Pancreas (tissue), 10 donors: ENCODE measurements around the gene TSPEAR. TPM values are rescaled to one million over a fixed set of nuclear protein-coding genes. Genes with fewer than 3 reads are reported as not detected.

Source experiments
- ATAC-seq, 4 donors: fragments of 200-7000 bp; cut with Tn5 transposase; one replicate each; pipeline versions ENCODE4 v1.8.0 to v1.9.1; 2020; ENCODE audit warnings: mild to moderate bottlenecking in 4 of 4, moderate library complexity in 4 of 4
- DNase-seq, 6 donors: peaks; one replicate each; pipeline ENCODE4 v3.0.0-alpha.2; 2020
- FAIRE-seq: peaks from 2 replicates; lab custom pipeline; 2012; peaks lifted over from hg19 to GRCh38; lab: Jason Lieb, UNC
- H3K27ac ChIP-seq, 4 donors: fragments of 200-600 bp; sonication (generic); 1 replicate in 3 of 4; 2 replicates in 1 of 4; pipeline versions ENCODE4 v1.5.0 to v1.8.0; 2020
- H3K27me3 ChIP-seq, 4 donors: fragments of 200-600 bp; one replicate each; pipeline ENCODE4 v1.8.0; 2021
- H3K36me3 ChIP-seq, 3 donors: fragments of 200-600 bp; sonication (generic) in 1 of 3; one replicate each; pipeline versions ENCODE4 v1.5.0 to v1.8.0; 2020 to 2021
- H3K4me1 ChIP-seq, 3 donors: fragments of 200-600 bp; one replicate each; pipeline ENCODE4 v1.8.0; 2021
- H3K4me3 ChIP-seq, 4 donors: fragments of 200-600 bp; sonication (generic) in 2 of 4; one replicate each; pipeline versions ENCODE4 v1.5.0 to v1.8.0; 2020 to 2021
- H3K9me3 ChIP-seq, 4 donors: fragments of 200-600 bp; one replicate each; pipeline ENCODE4 v1.8.0; 2021
- CTCF ChIP-seq, 4 donors: fragments of 200-600 bp; sonication (generic) in 3 of 4; IDR thresholded peaks; one replicate each; pipeline versions ENCODE4 v1.5.0 to v1.8.0; 2021; ENCODE audit warnings: antibody characterized with exemption in 4 of 4
- WGBS, 2 donors: extraction: QIAGEN DNeasy Blood & Tissue Kit; methylation state at CpG; one replicate each; pipeline ENCODE4 v1.1.7; 2013; 5-methylcytosine and 5-hydroxymethylcytosine counted together
- intact Hi-C, 3 donors: fragments of 100-400 bp; cut with DNase I; formaldehyde crosslinking; loops; one replicate each; pipeline versions ENCODE4 v1.11.1 to v1.14.2; 2022
- polyA plus RNA-seq, 2 donors: library from polyadenylated mRNA; stranded (reverse); fragments of 200-250 nt; gene quantifications; one replicate each; pipeline ENCODE4 v1.2.3, GENCODE V29; 2013
- total RNA-seq, 6 donors: library from RNA; stranded (reverse); fragmentation: NEBNext Ultra II Directional in 4 of 6; extraction: Animal tissue kit (Norgen Biotek cat#: 25700) in 4 of 6; gene quantifications; one replicate each; pipeline versions ENCODE4 v1.2.1 to v1.2.4, GENCODE V29; 2021 to 2023
- donor health status: healthy with polysubstance abuse.
- donor health status: DM: no; HTN: no; CAD: no; lungs with moderate emphysema.
- donor health status: DM: no; HTN: no; CAD: no.
- donor health status: control.
- donor health status: control.
- donor health status: Bipolar disorder and iron deficiency.
- donor health status: DM: yes; HTN: yes; CAD: no.
- donor health status: DM: no; HTN: no; CAD: no.
- donor health status: DM: no; HTN: no; CAD: no.
- donor health status: DM: yes; HTN: yes; CAD: no.

Gene TSPEAR
- total and polyA plus RNA-seq, 8 donors = 0.05 to 1.4 (median 0.25) TPM; not detected in 1

GRCh38 chr21:44614961-44615391, 96.4 kb downstream of the TSPEAR start:
- H3K27ac ChIP-seq = no peak overlapping the region
- intact Hi-C loops = no loop called here
- no peak overlapping the region for H3K4me3 ChIP-seq
- no peaks in the 10 kb centered on the region for H3K4me1 ChIP-seq
- no peak for TF ChIP-seq CTCF (IDR thresholded peaks at IDR 0.05)
- FAIRE-seq (no peak), ATAC-seq (no peak), DNase-seq (no peak)
- WGBS, 2 donors = 73 to 81% methylated on average over 28 of the region's 28 CpGs
- H3K9me3 ChIP-seq = no peaks in the 10 kb centered on the region
- no peaks in the 10 kb centered on the region for H3K36me3 ChIP-seq
- no peaks in the 10 kb centered on the region for H3K27me3 ChIP-seq

DNA sequence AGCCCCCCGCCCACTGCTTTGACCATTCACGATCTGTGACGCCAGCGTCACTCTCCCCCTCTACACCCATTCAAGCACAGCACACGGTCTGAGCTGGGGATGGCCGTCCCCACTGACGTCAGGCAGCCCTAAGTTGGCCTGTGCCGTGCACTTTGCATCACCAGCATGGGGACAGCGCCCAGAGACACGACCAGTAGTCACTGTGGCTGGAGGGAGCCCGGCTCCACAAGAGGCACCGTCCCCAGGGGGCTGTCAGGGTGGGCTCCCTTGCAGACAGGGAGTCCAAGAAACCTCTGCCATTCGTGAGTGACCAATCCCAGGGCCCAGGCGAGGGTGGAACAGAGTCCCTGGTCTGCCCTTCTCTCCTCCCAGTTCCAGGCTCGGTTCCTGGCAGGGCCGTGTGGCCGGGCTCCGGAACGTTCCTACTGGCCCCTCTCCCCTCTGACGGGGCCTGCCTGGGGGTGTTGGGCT, 97.2 kb downstream of the TSPEAR start:
- Histone ChIP-seq H3K4me1 (no peaks in the 10 kb centered on the region), H3K9me3 (no peaks in the 10 kb centered on the region), H3K36me3 (no peaks in the 10 kb centered on the region), H3K27ac (no peak overlapping the region), H3K4me3 (no peak overlapping the region), H3K27me3 (no peaks in the 10 kb centered on the region)
- DNase-seq (peak in 1 of 6 donors; percentile 51), FAIRE-seq (no peak), ATAC-seq (no peak)
- intact Hi-C loops = no loop called here
- no peak for TF ChIP-seq CTCF (IDR thresholded peaks at IDR 0.05)
- 51 to 70% methylated on average over 20 of the region's 20 CpGs for WGBS, 2 donors

GRCh38 chr21:44613386-44614155, 97.8 kb downstream of the TSPEAR start:
- no peak for ATAC-seq
- DNase-seq = peak in 1 of 6 donors; percentile 45
- no peak for FAIRE-seq
- no peaks in the 10 kb centered on the region for H3K4me1 ChIP-seq
- H3K36me3 ChIP-seq = no peaks in the 10 kb centered on the region
- intact Hi-C loops = no loop called here
- H3K9me3 ChIP-seq = no peaks in the 10 kb centered on the region
- no peak for TF ChIP-seq CTCF (IDR thresholded peaks at IDR 0.05)
- no peak overlapping the region for H3K27ac ChIP-seq
- H3K4me3 ChIP-seq = no peak overlapping the region
- WGBS, 2 donors = 67 to 76% methylated on average over 25 to 26 of the region's 26 CpGs
- no peaks in the 10 kb centered on the region for H3K27me3 ChIP-seq

- Histone ChIP-seq H3K4me3 (no peak overlapping the region), H3K36me3 (no peaks in the 10 kb centered on the region), H3K9me3 (no peaks in the 10 kb centered on the region), H3K27ac (no peak overlapping the region), H3K27me3 (no peaks in the 10 kb centered on the region), H3K4me1 (no peaks in the 10 kb centered on the region)
- peak in 1 of 6 donors; percentile 60 for DNase-seq
- no peak for ATAC-seq
- intact Hi-C loops = no loop called here
- FAIRE-seq = no peak
- WGBS, 2 donors = 72 to 83% methylated on average over 11 to 13 of the region's 13 CpGs
- no peak for TF ChIP-seq CTCF (IDR thresholded peaks at IDR 0.05)
These were observed 98.6 kb downstream of the TSPEAR start for GRCh38 chr21:44612669-44613229.
